ENCODE data around the gene SSH2. TPM values are rescaled to one million over a fixed set of nuclear protein-coding genes. Genes with fewer than 3 reads are reported as not detected.
"Not testable (repeated sequence)": the region's sequence is repeated elsewhere in the genome, so short reads cannot be mapped to it uniquely, and the experiment has no call there.

SSH2 gene
- total RNA-seq, 1 experiment from 2014 or later: 6.4 TPM

GRCh38 chr17:29933379-29933778 is 3.4 kb upstream of the SSH2 start:
- in situ Hi-C loops (cut with HindIII; ENCODE audit: low sequenced_read_pairs): no loop called here
- DNase-seq (ENCODE audit: low spot score): peak; percentile 31

GRCh38 chr17:29931231-29931932 is 1.4 kb upstream of the SSH2 start:
- in situ Hi-C loops (cut with HindIII; ENCODE audit: low sequenced_read_pairs): no loop called here

GRCh38 chr17:29930409-29931010 is 482 bp upstream of the SSH2 start:
- peak; percentile 43 for DNase-seq (ENCODE audit: low spot score)

More at GRCh38 chr17:29931231-29931932, 1.4 kb upstream of the SSH2 start:
- peak; percentile 89 for DNase-seq (ENCODE audit: low spot score)

GRCh38 chr17:29929006-29929532 is 959 bp downstream of the SSH2 start:
- DNase-seq (ENCODE audit: low spot score): peak; percentile 67
- in situ Hi-C loops (cut with HindIII; ENCODE audit: low sequenced_read_pairs): no loop called here

More at GRCh38 chr17:29930409-29931010, 482 bp upstream of the SSH2 start:
- in situ Hi-C loops (cut with HindIII; ENCODE audit: low sequenced_read_pairs): no loop called here

- in situ Hi-C loops (cut with HindIII; ENCODE audit: low sequenced_read_pairs): no loop called here
- DNase-seq (ENCODE audit: low spot score): peak; percentile 16
These were observed 2.5 kb downstream of the SSH2 start for GRCh38 chr17:29927546-29927945.

GRCh38 chr17:29924786-29925185 is 5.2 kb downstream of the SSH2 start:
- no peak for DNase-seq (ENCODE audit: low spot score)
- in situ Hi-C loops (cut with HindIII; ENCODE audit: low sequenced_read_pairs): no loop called here

GRCh38 chr17:29918922-29919856 is 10.8 kb downstream of the SSH2 start:
- in situ Hi-C loops (cut with HindIII; ENCODE audit: low sequenced_read_pairs): no loop called here
- DNase-seq (ENCODE audit: low spot score): peak; percentile 7

- in situ Hi-C loops (cut with HindIII; ENCODE audit: low sequenced_read_pairs): no loop called here
- no peak for DNase-seq (ENCODE audit: low spot score)
These were observed 12.0 kb downstream of the SSH2 start for GRCh38 chr17:29918016-29918415.

- in situ Hi-C loops (cut with HindIII; ENCODE audit: low sequenced_read_pairs): no loop called here
- no peak for DNase-seq (ENCODE audit: low spot score)
These were observed 15.1 kb downstream of the SSH2 start for GRCh38 chr17:29914819-29915537.

GRCh38 chr17:29911641-29912177 is 18.3 kb downstream of the SSH2 start:
- no peak for DNase-seq (ENCODE audit: low spot score)
- in situ Hi-C loops (cut with HindIII; ENCODE audit: low sequenced_read_pairs): no loop called here

- in situ Hi-C loops (cut with HindIII; ENCODE audit: low sequenced_read_pairs): no loop called here
These were observed 20.6 kb downstream of the SSH2 start for GRCh38 chr17:29909236-29910003.

GRCh38 chr17:29906969-29907368 is 23.1 kb downstream of the SSH2 start:
- DNase-seq (ENCODE audit: low spot score): no peak
- in situ Hi-C loops (cut with HindIII; ENCODE audit: low sequenced_read_pairs): no loop called here

More at GRCh38 chr17:29909236-29910003, 20.6 kb downstream of the SSH2 start:
- no peak for DNase-seq (ENCODE audit: low spot score)

GRCh38 chr17:29905879-29906167 is 24.2 kb downstream of the SSH2 start:
- in situ Hi-C loops (cut with HindIII; ENCODE audit: low sequenced_read_pairs): no loop called here

GRCh38 chr17:29905086-29905878 is 24.7 kb downstream of the SSH2 start:
- in situ Hi-C loops (cut with HindIII; ENCODE audit: low sequenced_read_pairs): no loop called here
- DNase-seq (ENCODE audit: low spot score): no peak

More at GRCh38 chr17:29905879-29906167, 24.2 kb downstream of the SSH2 start:
- no peak for DNase-seq (ENCODE audit: low spot score)

GRCh38 chr17:29903471-29903870 is 26.6 kb downstream of the SSH2 start:
- in situ Hi-C loops (cut with HindIII; ENCODE audit: low sequenced_read_pairs): no loop called here
- no peak for DNase-seq (ENCODE audit: low spot score)

GRCh38 chr17:29897136-29897535 is 32.9 kb downstream of the SSH2 start:
- DNase-seq (ENCODE audit: low spot score); in situ Hi-C loops (cut with HindIII; ENCODE audit: low sequenced_read_pairs): not testable (repeated sequence)

GRCh38 chr17:29892201-29892600 is 37.8 kb downstream of the SSH2 start:
- no peak for DNase-seq (ENCODE audit: low spot score)
- in situ Hi-C loops (cut with HindIII; ENCODE audit: low sequenced_read_pairs): no loop called here
